GM12878 (cell line): ENCODE measurements around the gene TCF7L1. TPM values are rescaled to one million over a fixed set of nuclear protein-coding genes. Genes with fewer than 3 reads are reported as not detected.

Experiments
- ATAC-seq: fragments of 200-7000 bp; cut with Tn5 transposase; 3 replicates; pipeline ENCODE4 v1.9.1; 2020; ENCODE audit warnings: mild to moderate bottlenecking, moderate library complexity
- BruUV-seq: library from RNA; stranded (reverse); fragments of 400-500 nt; replicated peaks from 2 replicates; lab custom pipeline; 2021; lab: Mats Ljungman, UMichigan
- CTCF ChIA-PET: fragments of 300-600 bp; sonication (Branson Sonifier 250); formaldehyde crosslinking; extraction: SDS; loops from one replicate; lab custom pipeline; 2021; ENCODE audit warnings: inconsistent platforms; lab: Yijun Ruan, JAX
- POLR2A ChIA-PET: fragments of 350-600 bp; formaldehyde crosslinking; extraction: SDS; loops from one replicate; lab custom pipeline; 2021; ENCODE audit warnings: inconsistent platforms; lab: Charles Lee
- RAD21 ChIA-PET: fragments of 300-600 bp; sonication (Branson Sonifier 250); formaldehyde crosslinking; loops from one replicate; lab custom pipeline; 2023; ENCODE audit warnings: antibody characterized with exemption; ENCODE audit not compliant: unreplicated experiment; lab: Charles Lee
- SMC1A ChIA-PET: fragments of 300-600 bp; sonication (Branson Sonifier 250); formaldehyde crosslinking; loops from one replicate; lab custom pipeline; 2023; ENCODE audit not compliant: unreplicated experiment, uncharacterized antibody; lab: Charles Lee
- DNase-seq: peaks from one replicate; pipeline ENCODE4 v3.0.0-alpha.2; 2011; ENCODE audit warnings: low read depth, low spot score
- FAIRE-seq: peaks from 3 replicates; lab custom pipeline; 2011; peaks lifted over from hg19 to GRCh38; lab: Jason Lieb, UNC
- H2AFZ ChIP-seq: 2 replicates; pipeline ENCODE4 v1.6.0; 2011; ENCODE audit warnings: low read depth, low read length, control low read depth; ENCODE audit not compliant: control insufficient read depth
- H3K27ac ChIP-seq: 2 replicates; pipeline ENCODE4 v1.5.1; 2011; ENCODE audit warnings: control low read depth; ENCODE audit not compliant: control insufficient read depth, insufficient read depth
- H3K27me3 ChIP-seq, 2 experiments: replicated peaks in 1 of 2; 2 replicates each; pipeline versions ENCODE4 v1.6.0 to v1.6.1; 2011; ENCODE audit warnings: low read length in 1 of 2; ENCODE audit not compliant: control insufficient read depth in 2 of 2, insufficient read depth in 2 of 2
- H3K36me3 ChIP-seq, 2 experiments: 2 replicates each; pipeline ENCODE4 v1.5.1; 2011; ENCODE audit warnings: low read length in 1 of 2; ENCODE audit not compliant: control insufficient read depth in 2 of 2, insufficient read depth in 2 of 2
- H3K4me1 ChIP-seq: 2 replicates; pipeline ENCODE4 v1.6.1; 2011; ENCODE audit warnings: mild to moderate bottlenecking, low read length, moderate library complexity, mixed read lengths; ENCODE audit not compliant: control insufficient read depth, insufficient read depth
- H3K4me2 ChIP-seq: 2 replicates; pipeline ENCODE4 v1.6.0; 2011; ENCODE audit warnings: control low read depth; ENCODE audit not compliant: control insufficient read depth, insufficient read depth
- H3K4me3 ChIP-seq: fragments of 200-600 bp; sonication (generic); 2 replicates; pipeline ENCODE4 v1.5.1; 2016
- H3K79me2 ChIP-seq: 2 replicates; pipeline ENCODE4 v1.6.0; 2011; ENCODE audit warnings: low read length; ENCODE audit not compliant: control insufficient read depth, insufficient read depth
- H3K9ac ChIP-seq: 2 replicates; pipeline ENCODE4 v1.8.0; 2011; ENCODE audit warnings: low read length, control low read depth, mixed read lengths; ENCODE audit not compliant: control insufficient read depth, insufficient read depth
- H3K9me3 ChIP-seq: replicated peaks from 3 replicates; pipeline ENCODE4 v1.5.1; 2011; ENCODE audit warnings: mild to moderate bottlenecking, low read length; ENCODE audit not compliant: control insufficient read depth, insufficient read depth
- H4K20me1 ChIP-seq: 2 replicates; pipeline ENCODE4 v1.6.0; 2011; ENCODE audit not compliant: control insufficient read depth, insufficient read depth
- ATF2 ChIP-seq: IDR thresholded peaks from 2 replicates; pipeline ENCODE4 v1.6.1; 2012; ENCODE audit warnings: low read length, inconsistent platforms
- BMI1 ChIP-seq: fragments of 450-650 bp; IDR thresholded peaks from 2 replicates; pipeline ENCODE4 v1.6.1; 2016; ENCODE audit warnings: mild to moderate bottlenecking, moderate library complexity, borderline replicate concordance
- CHD2 ChIP-seq: IDR thresholded peaks from 2 replicates; pipeline ENCODE4 v1.6.1; 2011; ENCODE audit warnings: low read depth, low read length, improper control_type of control experiment, borderline replicate concordance
- CUX1 ChIP-seq: IDR thresholded peaks from 2 replicates; pipeline ENCODE4 v1.6.1; 2012; ENCODE audit warnings: improper control_type of control experiment, low read depth, low read length; ENCODE audit not compliant: insufficient replicate concordance
- KLF5 ChIP-seq: fragments of 450-650 bp; IDR thresholded peaks from 2 replicates; pipeline ENCODE4 v1.6.1; 2014; ENCODE audit warnings: mild to moderate bottlenecking; ENCODE audit not compliant: partially characterized antibody
- NBN ChIP-seq: fragments of 450-650 bp; IDR thresholded peaks from 2 replicates; pipeline ENCODE4 v1.6.1; 2016
- PML ChIP-seq: IDR thresholded peaks from 2 replicates; pipeline ENCODE4 v1.6.1; 2012; ENCODE audit warnings: low read length, inconsistent platforms
- REST ChIP-seq: IDR thresholded peaks from 2 replicates; pipeline ENCODE4 v1.6.1; 2012; ENCODE audit warnings: mild to moderate bottlenecking, low read depth, low read length
- RFX5 ChIP-seq: IDR thresholded peaks from 2 replicates; pipeline ENCODE4 v1.6.1; 2011; ENCODE audit warnings: low read depth, low read length, improper control_type of control experiment
- ZNF274 ChIP-seq: IDR thresholded peaks from one replicate; pipeline ENCODE4 v1.8.0; 2011; ENCODE audit not compliant: insufficient read length, insufficient read depth
- ZNF592 ChIP-seq: fragments of 450-650 bp; IDR thresholded peaks from 2 replicates; pipeline ENCODE4 v1.6.1; 2017; ENCODE audit warnings: mild to moderate bottlenecking, moderate library complexity
- WGBS: methylation state at CpG from one replicate; pipeline ENCODE4 v1.1.6; 2016; ENCODE audit warnings: low lambda C conversion rate; ENCODE audit not compliant: insufficient replicate concordance, insufficient coverage; ENCODE audit errors: missing lambda C conversion rate; 5-methylcytosine and 5-hydroxymethylcytosine counted together
- in situ Hi-C: fragments of 300-500 bp; cut with MboI; formaldehyde crosslinking; loops from 9 replicates; pipeline ENCODE4 v1.14.3; 2018; ENCODE audit warnings: mixed read lengths
- intact Hi-C: fragments of 100-400 bp; cut with micrococcal nuclease; formaldehyde crosslinking; loops from one replicate; pipeline ENCODE4 v1.14.2; 2022; ENCODE audit not compliant: unreplicated experiment
- polyA plus RNA-seq, 11 experiments: library from polyadenylated mRNA; depleted of rRNA in 4 of 11; unstranded in 6 of 11; stranded (reverse) in 5 of 11; fragments of >200 nt; fragmentation: Nextera tagmentation in 4 of 11; fragmentation: Illumina TruSeq in 1 of 11; extraction: Ambion mirVana in 4 of 11; extraction: Trizol in 1 of 11; gene quantifications; 1 replicate in 1 of 11; 2 replicates in 10 of 11; pipeline versions ENCODE4 v1.2.1 to v1.2.3, GENCODE V29; 2011 to 2016; ENCODE audit warnings: inconsistent platforms in 2 of 11, missing spikeins in 2 of 11, low read depth in 1 of 11
- total RNA-seq, 4 experiments: library from RNA; depleted of rRNA in 3 of 4; stranded (reverse); fragments of >200 nt in 3 of 4; fragmentation: Illumina TruSeq in 1 of 4; extraction: Trizol in 1 of 4; gene quantifications; 2 replicates each; pipeline versions ENCODE4 v1.2.1 to v1.2.3, GENCODE V29; 2013 to 2021

Gene TCF7L1
- total and polyA plus RNA-seq, 10 of the 15 experiments (the other 5 are each of a cell fraction or from before 2014, with no cell fraction given): 0.03 to 0.11 (median 0.10) TPM; not detected in 7

- ChIA-PET POLR2A (no interaction called here), CTCF (no interaction called here), RAD21 (no interaction called here), SMC1A (no interaction called here)
- intact Hi-C loops (no loop called here), in situ Hi-C loops (no loop called here)
- Histone ChIP-seq H4K20me1 (no peaks in the 10 kb centered on the region), H3K9ac (no peak overlapping the region), H3K27me3 (no peaks in the 10 kb centered on the region; a peak in 1 of 4 replicates), H3K79me2 (no peaks in the 10 kb centered on the region), H3K4me1 (no peaks in the 10 kb centered on the region), H3K4me2 (no peak overlapping the region), H3K9me3 (no peaks in the 10 kb centered on the region), H3K27ac (no peak overlapping the region), H3K4me3 (no peak overlapping the region), H3K36me3 (no peaks in the 10 kb centered on the region), H2AFZ (no peak overlapping the region)
- no peak for ATAC-seq
- DNase-seq: no peak
- no peak for FAIRE-seq
- 44% methylated on average over 3 of the region's 3 CpGs for WGBS
- BruUV-seq: no TSS peak
- TF ChIP-seq PML (no peak), KLF5 (no peak), REST (no peak), BMI1 (no peak), ZNF592 (no peak), NBN (no peak), RFX5 (no peak), CHD2 (no peak), CUX1 (no peak), ZNF274 (no peak), ATF2 (no peak)
These were observed 105.9 kb downstream of the TCF7L1 start for GRCh38 chr2:85239102-85239501.
